GM23338 (cell line): Measurements from ENCODE around the gene TJP1. TPM values are rescaled to one million over a fixed set of nuclear protein-coding genes. Genes with fewer than 3 reads are reported as not detected.

Experiments used
- ATAC-seq: fragments of 200-7000 bp; cut with Tn5 transposase; 3 replicates; pipeline ENCODE4 v1.9.1; 2020
- DNase-seq: peaks from one replicate; pipeline ENCODE4 v3.0.0-alpha.2; 2015; ENCODE audit warnings: low spot score
- H2AFZ ChIP-seq: fragments of 200-600 bp; sonication (generic); 2 replicates; pipeline ENCODE4 v1.8.0; 2016; ENCODE audit warnings: antibody characterized with exemption, mild to moderate bottlenecking, moderate library complexity
- H3F3A ChIP-seq: fragments of 200-600 bp; sonication (generic); replicated peaks from 2 replicates; pipeline ENCODE4 v1.8.0; 2017; ENCODE audit warnings: antibody characterized with exemption, mixed run types, low read depth
- H3K27ac ChIP-seq: fragments of 200-600 bp; sonication (generic); 2 replicates; pipeline ENCODE4 v1.6.1; 2016; ENCODE audit warnings: low read depth
- H3K27me3 ChIP-seq: fragments of 200-600 bp; sonication (generic); 2 replicates; pipeline ENCODE4 v1.8.0; 2016; ENCODE audit warnings: mild to moderate bottlenecking, mixed run types, moderate library complexity; ENCODE audit not compliant: insufficient read depth
- H3K36me3 ChIP-seq: fragments of 200-600 bp; sonication (generic); 2 replicates; pipeline ENCODE4 v1.8.0; 2016; ENCODE audit warnings: mild to moderate bottlenecking; ENCODE audit not compliant: insufficient read depth
- H3K4me1 ChIP-seq: fragments of 200-600 bp; sonication (generic); 2 replicates; pipeline ENCODE4 v1.8.0; 2016; ENCODE audit warnings: mild to moderate bottlenecking, moderate library complexity; ENCODE audit not compliant: insufficient read depth
- H3K4me2 ChIP-seq: fragments of 200-600 bp; sonication (generic); 2 replicates; pipeline ENCODE4 v1.7.1; 2017; ENCODE audit warnings: mixed run types
- H3K4me3 ChIP-seq: fragments of 200-600 bp; sonication (generic); 2 replicates; pipeline ENCODE4 v1.6.1; 2016; ENCODE audit warnings: mixed run types
- H3K79me2 ChIP-seq: fragments of 200-600 bp; sonication (generic); replicated peaks from 2 replicates; pipeline ENCODE4 v1.8.0; 2017; ENCODE audit warnings: mild to moderate bottlenecking; ENCODE audit not compliant: insufficient read depth
- H3K9me2 ChIP-seq: fragments of 200-600 bp; sonication (generic); 2 replicates; pipeline ENCODE4 v1.8.0; 2017; ENCODE audit not compliant: insufficient read depth
- H4K20me1 ChIP-seq: fragments of 200-600 bp; sonication (generic); replicated peaks from 2 replicates; pipeline ENCODE4 v1.8.0; 2017; ENCODE audit warnings: mild to moderate bottlenecking; ENCODE audit not compliant: insufficient read depth
- H3K27ac Mint-ChIP-seq: 2 replicates; pipeline ENCODE4 v1.8.0; 2020; ENCODE audit warnings: inconsistent platforms, mild to moderate bottlenecking, moderate library complexity, mixed read lengths
- H3K27me3 Mint-ChIP-seq: 3 replicates; pipeline ENCODE4 v1.8.0; 2022; ENCODE audit warnings: low read depth, mild to moderate bottlenecking, moderate library complexity, mixed read lengths, inconsistent platforms; ENCODE audit not compliant: insufficient read depth, poor library complexity
- H3K36me3 Mint-ChIP-seq: 3 replicates; pipeline ENCODE4 v1.8.0; 2021; ENCODE audit warnings: low read depth, mild to moderate bottlenecking, inconsistent platforms, moderate library complexity, mixed read lengths
- H3K4me1 Mint-ChIP-seq: 3 replicates; pipeline ENCODE4 v1.8.0; 2020; ENCODE audit warnings: mild to moderate bottlenecking, inconsistent platforms, mixed read lengths
- H3K4me3 Mint-ChIP-seq: 3 replicates; pipeline ENCODE4 v1.8.0; 2021; ENCODE audit warnings: moderate library complexity, mild to moderate bottlenecking, inconsistent platforms, mixed read lengths
- H3K9me3 Mint-ChIP-seq: 3 replicates; pipeline ENCODE4 v1.8.0; 2020; ENCODE audit warnings: moderate library complexity, mild to moderate bottlenecking, inconsistent platforms, mixed read lengths
- CREB1 ChIP-seq: fragments of 250-450 bp; sonication (Bioruptor Pico); IDR thresholded peaks from 2 replicates; pipeline ENCODE4 v1.5.0; 2020; ENCODE audit warnings: low read depth, mild to moderate bottlenecking, moderate library complexity
- ETS1 ChIP-seq: IDR thresholded peaks from 2 replicates; pipeline ENCODE4 v1.6.1; 2016; ENCODE audit warnings: antibody characterized with exemption
- REST ChIP-seq: IDR thresholded peaks from one replicate; pipeline ENCODE4 v1.6.1; 2018; ENCODE audit warnings: antibody characterized with exemption; ENCODE audit not compliant: unreplicated experiment
- polyA plus RNA-seq: library from polyadenylated mRNA; unstranded; fragments of >200 nt; fragmentation: Nextera tagmentation; extraction: Ambion mirVana; gene quantifications from 2 replicates; pipeline ENCODE4 v1.2.1, GENCODE V29; 2016
- total RNA-seq: library from RNA; depleted of rRNA; stranded (reverse); fragments of >200 nt; shearing (Covaris generic); gene quantifications from 2 replicates; pipeline ENCODE4 v1.2.3, GENCODE V29; 2014
- TF ChIP-seq, protein P1 (sequence below): fragments of 250-450 bp; sonication (Bioruptor Pico); IDR thresholded peaks from 2 replicates; pipeline ENCODE4 v1.5.0; 2020; ENCODE audit warnings: mild to moderate bottlenecking, moderate library complexity

The TJP1 gene
- total and polyA plus RNA-seq, 2 experiments from 2014 or later: 76.2 to 116 TPM

- TF ChIP-seq, protein P1, sequence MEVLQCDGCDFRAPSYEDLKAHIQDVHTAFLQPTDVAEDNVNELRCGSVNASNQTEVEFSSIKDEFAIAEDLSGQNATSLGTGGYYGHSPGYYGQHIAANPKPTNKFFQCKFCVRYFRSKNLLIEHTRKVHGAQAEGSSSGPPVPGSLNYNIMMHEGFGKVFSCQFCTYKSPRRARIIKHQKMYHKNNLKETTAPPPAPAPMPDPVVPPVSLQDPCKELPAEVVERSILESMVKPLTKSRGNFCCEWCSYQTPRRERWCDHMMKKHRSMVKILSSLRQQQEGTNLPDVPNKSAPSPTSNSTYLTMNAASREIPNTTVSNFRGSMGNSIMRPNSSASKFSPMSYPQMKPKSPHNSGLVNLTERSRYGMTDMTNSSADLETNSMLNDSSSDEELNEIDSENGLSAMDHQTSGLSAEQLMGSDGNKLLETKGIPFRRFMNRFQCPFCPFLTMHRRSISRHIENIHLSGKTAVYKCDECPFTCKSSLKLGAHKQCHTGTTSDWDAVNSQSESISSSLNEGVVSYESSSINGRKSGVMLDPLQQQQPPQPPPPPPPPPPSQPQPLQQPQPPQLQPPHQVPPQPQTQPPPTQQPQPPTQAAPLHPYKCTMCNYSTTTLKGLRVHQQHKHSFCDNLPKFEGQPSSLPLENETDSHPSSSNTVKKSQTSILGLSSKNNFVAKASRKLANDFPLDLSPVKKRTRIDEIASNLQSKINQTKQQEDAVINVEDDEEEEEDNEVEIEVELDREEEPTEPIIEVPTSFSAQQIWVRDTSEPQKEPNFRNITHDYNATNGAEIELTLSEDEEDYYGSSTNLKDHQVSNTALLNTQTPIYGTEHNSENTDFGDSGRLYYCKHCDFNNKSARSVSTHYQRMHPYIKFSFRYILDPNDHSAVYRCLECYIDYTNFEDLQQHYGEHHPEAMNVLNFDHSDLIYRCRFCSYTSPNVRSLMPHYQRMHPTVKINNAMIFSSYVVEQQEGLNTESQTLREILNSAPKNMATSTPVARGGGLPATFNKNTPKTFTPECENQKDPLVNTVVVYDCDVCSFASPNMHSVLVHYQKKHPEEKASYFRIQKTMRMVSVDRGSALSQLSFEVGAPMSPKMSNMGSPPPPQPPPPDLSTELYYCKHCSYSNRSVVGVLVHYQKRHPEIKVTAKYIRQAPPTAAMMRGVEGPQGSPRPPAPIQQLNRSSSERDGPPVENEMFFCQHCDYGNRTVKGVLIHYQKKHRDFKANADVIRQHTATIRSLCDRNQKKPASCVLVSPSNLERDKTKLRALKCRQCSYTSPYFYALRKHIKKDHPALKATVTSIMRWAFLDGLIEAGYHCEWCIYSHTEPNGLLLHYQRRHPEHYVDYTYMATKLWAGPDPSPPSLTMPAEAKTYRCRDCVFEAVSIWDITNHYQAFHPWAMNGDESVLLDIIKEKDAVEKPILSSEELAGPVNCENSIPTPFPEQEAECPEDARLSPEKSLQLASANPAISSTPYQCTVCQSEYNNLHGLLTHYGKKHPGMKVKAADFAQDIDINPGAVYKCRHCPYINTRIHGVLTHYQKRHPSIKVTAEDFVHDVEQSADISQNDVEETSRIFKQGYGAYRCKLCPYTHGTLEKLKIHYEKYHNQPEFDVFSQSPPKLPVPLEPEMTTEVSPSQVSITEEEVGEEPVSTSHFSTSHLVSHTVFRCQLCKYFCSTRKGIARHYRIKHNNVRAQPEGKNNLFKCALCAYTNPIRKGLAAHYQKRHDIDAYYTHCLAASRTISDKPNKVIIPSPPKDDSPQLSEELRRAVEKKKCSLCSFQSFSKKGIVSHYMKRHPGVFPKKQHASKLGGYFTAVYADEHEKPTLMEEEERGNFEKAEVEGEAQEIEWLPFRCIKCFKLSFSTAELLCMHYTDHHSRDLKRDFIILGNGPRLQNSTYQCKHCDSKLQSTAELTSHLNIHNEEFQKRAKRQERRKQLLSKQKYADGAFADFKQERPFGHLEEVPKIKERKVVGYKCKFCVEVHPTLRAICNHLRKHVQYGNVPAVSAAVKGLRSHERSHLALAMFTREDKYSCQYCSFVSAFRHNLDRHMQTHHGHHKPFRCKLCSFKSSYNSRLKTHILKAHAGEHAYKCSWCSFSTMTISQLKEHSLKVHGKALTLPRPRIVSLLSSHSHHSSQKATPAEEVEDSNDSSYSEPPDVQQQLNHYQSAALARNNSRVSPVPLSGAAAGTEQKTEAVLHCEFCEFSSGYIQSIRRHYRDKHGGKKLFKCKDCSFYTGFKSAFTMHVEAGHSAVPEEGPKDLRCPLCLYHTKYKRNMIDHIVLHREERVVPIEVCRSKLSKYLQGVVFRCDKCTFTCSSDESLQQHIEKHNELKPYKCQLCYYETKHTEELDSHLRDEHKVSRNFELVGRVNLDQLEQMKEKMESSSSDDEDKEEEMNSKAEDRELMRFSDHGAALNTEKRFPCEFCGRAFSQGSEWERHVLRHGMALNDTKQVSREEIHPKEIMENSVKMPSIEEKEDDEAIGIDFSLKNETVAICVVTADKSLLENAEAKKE (CRISPR knock-in tag): no peak
- TF ChIP-seq CREB1 (CRISPR knock-in tag) (no peak), ETS1 (no peak)
Measured at GRCh38 chr15:29849716-29850115, 27.4 kb upstream of the TJP1 start (continued).

DNA sequence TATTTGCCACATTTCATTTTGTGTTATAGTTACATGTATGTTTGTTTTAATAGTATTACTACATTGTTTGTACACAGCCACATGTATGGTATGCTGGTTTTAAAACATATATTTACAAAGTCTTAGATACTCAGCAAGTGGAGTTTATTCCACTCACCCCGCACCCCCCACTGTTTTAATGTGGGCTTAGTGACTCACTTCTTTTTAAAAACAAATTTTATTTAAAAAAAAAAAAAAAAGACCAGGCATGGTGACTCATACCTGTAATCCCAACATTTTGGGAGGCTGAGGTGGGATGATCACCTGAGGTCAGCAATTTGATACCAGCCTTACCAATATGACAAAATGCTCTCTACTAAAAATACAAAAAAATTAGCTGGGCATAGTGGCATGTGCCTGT is 26.9 kb upstream of the TJP1 start:
- Histone ChIP-seq H3K4me1 (peaks cover 14% of the 10 kb centered on the region), H3K4me3 (no peak overlapping the region), H3K79me2 (no peaks in the 10 kb centered on the region), H3K9me2 (no peaks in the 10 kb centered on the region), H4K20me1 (no peaks in the 10 kb centered on the region), H3K27me3 (no peaks in the 10 kb centered on the region), H2AFZ (no peak overlapping the region), H3K4me2 (no peak overlapping the region), H3K36me3 (no peaks in the 10 kb centered on the region), H3K27ac (no peak overlapping the region), H3F3A (no peaks in the 10 kb centered on the region)
- H3K4me1 Mint-ChIP-seq: peaks cover 19% of the 10 kb centered on the region
- ATAC-seq: no peak
- peaks cover 19% of the 10 kb centered on the region for H3K9me3 Mint-ChIP-seq
- H3K27me3 Mint-ChIP-seq: peaks cover 9% of the 10 kb centered on the region
- no peak overlapping the region for H3K27ac Mint-ChIP-seq
- no peak overlapping the region for H3K4me3 Mint-ChIP-seq
- no peak for DNase-seq
- H3K36me3 Mint-ChIP-seq: peaks cover 10% of the 10 kb centered on the region; the same call in 2 of the 3 replicates
- TF ChIP-seq, protein P1 (CRISPR knock-in tag): no peak
- no peak for TF ChIP-seq REST
